ENCODE measurements around the gene PRRT2. TPM values are rescaled to one million over a fixed set of nuclear protein-coding genes. Genes with fewer than 3 reads are reported as not detected.
"Not testable (repeated sequence)": the region's sequence is repeated elsewhere in the genome, so short reads cannot be mapped to it uniquely, and the experiment has no call there.

PRRT2 gene
- total and polyA plus RNA-seq, 2 experiments from 2014 or later = 7.0 to 11.1 TPM

- H3K9me3 ChIP-seq (ENCODE audit: low read depth) = no peaks in the 10 kb centered on the region
- H3K27me3 ChIP-seq = no peaks in the 10 kb centered on the region
- no peaks in the 10 kb centered on the region for H3K9me2 ChIP-seq (replicated peaks; ENCODE audit: insufficient read depth)
- no peak for TF ChIP-seq EZH2 (IDR thresholded peaks at IDR 0.05; ENCODE audit: borderline replicate concordance)
- no peak for TF ChIP-seq CTCF (IDR thresholded peaks at IDR 0.05; ENCODE audit: poor library complexity)
- TF ChIP-seq EZH2phosphoT487 (IDR thresholded peaks at IDR 0.05; ENCODE audit: low read depth, severe bottlenecking, unreplicated experiment) = no peak
- peaks cover 53% of the 10 kb centered on the region for H3K79me2 ChIP-seq
- 2% methylated on average over 30 of the region's 31 CpGs for WGBS (ENCODE audit: low lambda C conversion rate, missing lambda C conversion rate)
- H2AFZ ChIP-seq = peak overlapping the region; percentile 55
- peak overlapping the region; percentile 86 for H3K4me2 ChIP-seq
- H3K4me3 ChIP-seq = peak overlapping the region; percentile 71
- H3K27ac ChIP-seq = peak overlapping the region; percentile 22
- peak; percentile 24 for DNase-seq (ENCODE audit: low spot score)
- H4K20me1 ChIP-seq (ENCODE audit: insufficient read depth, poor library complexity, severe bottlenecking) = peaks cover 2% of the 10 kb centered on the region
- no peaks in the 10 kb centered on the region for H3K4me1 ChIP-seq (ENCODE audit: insufficient read depth)
- no peaks in the 10 kb centered on the region for H3K36me3 ChIP-seq (replicated peaks; ENCODE audit: insufficient read depth, low read depth)
Measured at GRCh38 chr16:29790949-29791844, 20.8 kb upstream of the PRRT2 start.

- H3K9me2 ChIP-seq (replicated peaks; ENCODE audit: insufficient read depth) = no peaks in the 10 kb centered on the region
- no peak overlapping the region for H2AFZ ChIP-seq
- 66% methylated on average over 9 of the region's 9 CpGs for WGBS (ENCODE audit: low lambda C conversion rate, missing lambda C conversion rate)
- no peak for DNase-seq (ENCODE audit: low spot score)
- H3K4me1 ChIP-seq (ENCODE audit: insufficient read depth) = no peaks in the 10 kb centered on the region
- peak overlapping the region; percentile 71 for H3K4me3 ChIP-seq
- TF ChIP-seq EZH2 (IDR thresholded peaks at IDR 0.05; ENCODE audit: borderline replicate concordance) (no peak), EZH2phosphoT487 (IDR thresholded peaks at IDR 0.05; ENCODE audit: low read depth, severe bottlenecking, unreplicated experiment) (no peak), CTCF (IDR thresholded peaks at IDR 0.05; ENCODE audit: poor library complexity) (no peak)
- H3K27ac ChIP-seq = no peak overlapping the region
- peak overlapping the region; percentile 86 for H3K4me2 ChIP-seq
- peaks cover 56% of the 10 kb centered on the region for H3K79me2 ChIP-seq
- H4K20me1 ChIP-seq (ENCODE audit: insufficient read depth, poor library complexity, severe bottlenecking) = peaks cover 2% of the 10 kb centered on the region
- no peaks in the 10 kb centered on the region for H3K27me3 ChIP-seq
- no peaks in the 10 kb centered on the region for H3K36me3 ChIP-seq (replicated peaks; ENCODE audit: insufficient read depth, low read depth)
- no peaks in the 10 kb centered on the region for H3K9me3 ChIP-seq (ENCODE audit: low read depth)
Measured at GRCh38 chr16:29791845-29792807, 19.9 kb upstream of the PRRT2 start.

- not testable (repeated sequence) for H3K4me2 ChIP-seq; H2AFZ ChIP-seq; H3K4me3 ChIP-seq; DNase-seq (ENCODE audit: low spot score); H3K4me1 ChIP-seq (ENCODE audit: insufficient read depth); H3K27ac ChIP-seq; H3K9me3 ChIP-seq (ENCODE audit: low read depth); H3K36me3 ChIP-seq (replicated peaks; ENCODE audit: insufficient read depth, low read depth); H3K27me3 ChIP-seq; H3K9me2 ChIP-seq (replicated peaks; ENCODE audit: insufficient read depth); H4K20me1 ChIP-seq (ENCODE audit: insufficient read depth, poor library complexity, severe bottlenecking)
- 93% methylated on average over 18 of the region's 18 CpGs for WGBS (ENCODE audit: low lambda C conversion rate, missing lambda C conversion rate)
- H3K79me2 ChIP-seq = peaks cover 56% of the 10 kb centered on the region
Measured at GRCh38 chr16:29793153-29793552, 18.8 kb upstream of the PRRT2 start.
